ENCODE data around the gene ONECUT2. TPM values are rescaled to one million over a fixed set of nuclear protein-coding genes. Genes with fewer than 3 reads are reported as not detected.
"Not testable (repeated sequence)": the region's sequence is repeated elsewhere in the genome, so short reads cannot be mapped to it uniquely, and the experiment has no call there.

Gene ONECUT2
- total RNA-seq, 1 experiment from 2014 or later: under 0.01 TPM

DNA sequence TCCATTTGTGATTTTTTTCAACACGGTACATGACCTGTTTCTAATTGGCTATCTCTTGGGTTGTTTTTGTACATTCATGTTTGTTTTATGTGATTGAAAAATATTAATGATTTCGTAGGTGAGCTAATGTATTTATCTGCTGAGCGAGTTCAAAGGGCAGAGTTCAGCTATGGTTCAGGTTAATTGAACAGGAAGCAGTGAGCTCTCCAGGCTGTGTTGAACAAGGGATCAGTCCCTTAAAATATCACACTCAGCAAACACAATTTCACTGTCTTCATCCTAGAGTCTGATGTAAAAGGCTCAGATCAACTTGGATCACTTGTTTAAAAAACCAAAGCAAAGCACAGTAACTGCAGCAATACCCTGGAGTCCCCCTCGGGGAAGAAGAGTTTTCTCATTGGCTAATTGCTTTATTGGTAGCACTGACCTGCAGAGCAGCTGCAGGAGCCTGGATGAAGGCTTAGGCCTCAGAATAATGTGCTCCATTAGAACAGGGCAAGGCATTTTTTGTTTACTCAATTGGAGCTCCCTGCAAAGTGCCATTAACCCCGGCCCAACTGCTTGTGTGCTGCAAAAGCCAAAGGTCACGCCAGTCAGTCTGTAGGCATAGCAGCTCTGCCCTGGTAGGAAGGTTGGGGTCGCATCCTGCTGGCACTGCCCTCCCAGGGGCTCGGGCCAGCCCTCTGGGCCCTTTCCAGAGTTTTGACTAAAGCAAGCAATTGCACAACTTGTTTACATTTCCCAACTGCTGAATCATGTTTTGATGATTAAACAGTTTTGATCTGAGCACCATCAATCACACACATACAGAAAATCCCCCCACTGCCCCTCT lies 10.5 kb downstream of the ONECUT2 start:
- no peak for DNase-seq (ENCODE audit: low read depth)

DNA sequence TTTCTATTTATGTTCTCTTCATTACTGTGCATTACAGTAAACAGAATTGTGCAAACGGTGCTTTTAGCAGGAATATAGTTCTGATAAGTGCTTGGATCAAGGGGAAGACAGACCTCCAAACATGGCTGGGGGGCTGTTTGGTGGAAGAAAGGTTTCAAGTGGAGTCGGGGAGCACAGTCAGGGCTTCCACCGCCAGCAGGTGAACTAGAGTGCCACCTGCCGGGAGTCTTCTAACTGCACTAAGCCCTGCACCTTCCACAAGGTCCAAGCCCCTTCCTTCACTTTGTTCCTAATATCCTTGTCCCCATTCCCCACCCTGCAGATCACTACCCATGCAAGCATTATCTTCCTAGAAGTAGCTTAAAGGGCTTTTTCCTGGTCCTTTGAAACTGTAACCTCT lies 11.1 kb downstream of the ONECUT2 start:
- no peak for DNase-seq (ENCODE audit: low read depth)

DNA sequence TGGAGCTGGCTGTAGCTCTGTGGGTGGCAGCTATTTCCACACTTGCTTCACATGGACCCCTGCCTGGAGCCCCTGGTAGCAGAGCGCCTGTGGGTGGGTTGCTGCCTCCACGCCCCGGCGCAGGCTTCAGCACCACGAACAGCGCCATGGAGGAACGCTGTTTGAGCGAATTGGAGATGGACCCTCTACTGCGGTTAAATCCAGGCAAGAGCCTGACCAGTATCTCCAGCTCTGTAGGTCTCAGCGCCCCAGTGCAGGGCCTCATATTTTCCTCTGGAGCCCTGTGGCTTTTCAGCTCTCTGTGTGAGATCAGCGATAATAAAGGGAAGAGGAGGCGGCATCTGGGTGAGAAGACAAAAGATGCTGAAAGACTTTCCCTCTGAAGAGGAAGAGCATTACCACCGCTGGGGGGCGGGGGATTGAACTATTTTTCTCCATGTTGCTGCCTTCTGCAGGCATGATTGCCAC lies 12.0 kb downstream of the ONECUT2 start:
- DNase-seq (ENCODE audit: low read depth): peak; percentile 28

DNA sequence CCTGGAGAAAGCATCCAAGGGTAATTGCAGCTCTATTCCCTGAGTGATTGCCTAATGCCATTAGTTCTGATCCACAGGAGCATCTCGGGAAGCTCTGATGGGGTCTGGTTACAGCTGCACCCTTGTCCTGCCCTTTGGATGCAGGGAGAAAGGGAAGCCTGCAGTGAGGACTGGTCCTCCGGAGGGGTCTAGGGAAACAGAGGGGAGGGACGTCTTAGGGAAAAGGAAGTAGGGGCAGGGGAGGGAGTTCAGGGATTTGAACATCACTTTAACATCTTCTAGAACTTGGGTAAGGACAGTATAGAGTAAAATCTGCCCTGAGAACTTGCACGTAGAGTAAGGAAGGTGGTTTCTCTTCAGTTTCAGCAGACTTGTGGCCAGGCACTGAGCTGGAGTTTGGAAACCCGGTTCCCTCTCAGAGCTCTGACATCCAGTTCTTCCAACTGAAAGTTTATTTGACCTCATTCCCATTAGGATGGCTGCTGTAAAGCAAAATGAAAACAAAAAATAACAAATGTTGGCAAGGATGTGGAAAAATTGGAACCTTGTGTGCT lies 20.5 kb downstream of the ONECUT2 start:
- DNase-seq (ENCODE audit: low read depth): no peak

DNA sequence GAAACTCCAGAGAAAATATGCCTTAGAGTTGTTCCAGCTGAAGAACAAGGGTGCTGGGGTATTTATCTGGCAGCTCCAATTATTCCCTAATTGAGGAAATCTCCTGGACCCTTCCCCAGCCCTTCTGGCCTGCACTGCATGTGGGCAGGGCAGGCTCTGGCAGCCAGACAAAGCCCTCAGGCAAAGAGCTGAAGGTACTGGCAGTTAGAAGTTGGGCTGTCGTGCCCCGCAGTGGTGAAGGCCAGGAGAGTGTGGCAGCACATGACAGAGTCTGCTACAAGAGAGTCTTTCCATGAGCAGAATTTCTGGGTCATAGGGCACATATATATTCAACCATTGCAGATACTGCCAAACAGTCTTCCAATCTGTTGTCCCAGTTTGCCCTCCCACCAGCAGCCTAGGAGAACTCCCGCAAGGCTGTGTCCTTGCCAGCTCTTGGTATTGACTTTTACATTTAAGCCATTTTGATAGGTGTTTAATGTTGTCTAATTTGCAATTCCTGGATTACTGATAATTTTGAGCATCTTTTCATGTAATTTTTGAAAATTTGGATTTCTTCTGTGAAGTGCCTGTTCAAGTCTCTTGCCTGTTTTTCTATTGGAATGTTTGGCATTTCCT lies 26.6 kb downstream of the ONECUT2 start:
- DNase-seq (ENCODE audit: low read depth): no peak

DNA sequence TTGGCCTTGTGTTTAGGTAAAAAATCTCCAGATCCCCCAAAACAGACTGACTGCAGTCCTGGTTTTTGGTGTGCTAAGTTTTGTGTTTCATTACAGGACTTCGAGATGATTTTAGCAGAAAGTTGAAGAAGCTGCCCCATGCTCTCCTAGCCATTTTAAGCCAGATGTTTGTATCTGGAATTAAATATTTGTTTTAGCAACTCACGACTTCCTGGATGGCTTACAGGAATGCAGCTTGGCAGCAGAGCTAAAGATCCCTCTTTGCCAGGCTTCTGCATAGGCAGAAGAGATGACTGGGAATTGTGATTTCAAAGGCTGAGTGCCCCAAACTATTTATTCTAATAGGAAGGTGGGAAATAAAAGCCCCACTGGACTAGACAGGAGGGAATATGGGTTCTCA lies 31.1 kb downstream of the ONECUT2 start:
- DNase-seq (ENCODE audit: low read depth): no peak

DNA sequence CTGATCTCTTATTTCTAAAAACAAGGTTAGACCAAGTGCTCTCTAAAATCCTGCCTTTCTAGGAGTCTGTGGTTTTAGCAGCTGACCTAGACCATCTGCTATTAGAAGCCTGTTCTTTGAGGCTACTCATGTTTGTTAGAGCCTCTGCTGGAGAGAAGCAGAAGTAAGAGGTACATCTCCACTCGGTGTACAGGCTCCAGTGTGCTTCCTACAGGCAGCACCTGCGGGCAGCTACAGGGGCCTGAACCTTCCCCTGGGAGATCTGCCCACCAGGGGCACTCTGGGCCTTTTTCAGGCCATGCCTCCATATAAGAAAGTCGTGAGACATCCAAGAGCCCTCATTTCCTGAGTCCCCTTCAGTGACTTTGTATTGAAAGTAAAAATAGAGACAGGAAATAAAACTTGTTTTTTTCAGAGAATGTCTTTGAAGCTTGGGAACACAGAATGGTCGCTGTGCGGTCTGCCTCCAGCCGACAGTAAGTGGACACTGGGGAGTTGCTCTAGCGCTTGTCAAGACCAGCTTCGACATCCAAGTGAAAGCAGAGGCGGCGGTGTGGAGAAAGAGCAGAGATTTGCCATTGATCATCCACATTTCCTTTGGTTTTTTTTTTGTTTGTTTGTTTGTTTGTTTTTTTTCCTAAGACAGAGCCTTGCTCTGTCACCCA lies 31.7 kb downstream of the ONECUT2 start:
- DNase-seq (ENCODE audit: low read depth): peak; percentile 1

DNA sequence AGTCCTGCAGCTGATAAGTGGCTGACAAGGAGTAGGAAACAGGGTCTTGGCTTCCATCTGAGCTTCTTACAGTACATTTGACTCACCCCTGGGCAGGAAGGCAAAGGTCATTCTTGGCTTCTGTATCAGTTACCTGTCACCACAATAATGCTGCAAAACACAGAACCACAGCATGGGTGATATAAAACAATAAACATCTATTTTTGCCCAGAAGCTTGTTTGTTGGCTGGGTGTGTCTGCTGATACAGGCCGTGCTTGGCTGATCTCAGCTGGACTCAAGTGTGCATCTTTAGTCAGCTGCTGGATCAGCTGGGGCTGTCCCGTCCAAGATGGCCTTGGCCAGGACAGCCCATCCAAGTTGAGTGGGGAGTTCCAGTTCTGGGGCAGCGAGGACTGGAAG lies 34.7 kb downstream of the ONECUT2 start:
- peak; percentile 6 for DNase-seq (ENCODE audit: low read depth)

DNA sequence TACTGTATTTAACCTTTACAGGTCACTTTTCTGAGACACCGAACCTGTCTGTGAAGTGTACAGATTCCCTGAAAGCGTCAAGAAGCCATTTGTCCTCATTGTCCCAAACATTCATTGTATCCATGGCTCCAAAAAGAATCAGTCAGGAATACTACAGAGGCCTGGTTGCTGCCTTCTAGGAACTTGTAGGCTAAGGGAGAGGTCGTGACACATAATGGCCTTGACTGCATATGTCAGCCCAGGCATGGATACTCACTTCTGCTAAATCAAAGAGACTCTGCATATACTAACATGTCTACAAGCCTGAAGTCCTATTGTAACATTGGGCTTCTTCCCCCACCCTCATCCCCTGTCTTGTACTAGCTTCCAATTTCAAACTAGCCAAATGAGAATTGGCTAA lies 40.2 kb downstream of the ONECUT2 start:
- DNase-seq (ENCODE audit: low read depth): no peak

DNA sequence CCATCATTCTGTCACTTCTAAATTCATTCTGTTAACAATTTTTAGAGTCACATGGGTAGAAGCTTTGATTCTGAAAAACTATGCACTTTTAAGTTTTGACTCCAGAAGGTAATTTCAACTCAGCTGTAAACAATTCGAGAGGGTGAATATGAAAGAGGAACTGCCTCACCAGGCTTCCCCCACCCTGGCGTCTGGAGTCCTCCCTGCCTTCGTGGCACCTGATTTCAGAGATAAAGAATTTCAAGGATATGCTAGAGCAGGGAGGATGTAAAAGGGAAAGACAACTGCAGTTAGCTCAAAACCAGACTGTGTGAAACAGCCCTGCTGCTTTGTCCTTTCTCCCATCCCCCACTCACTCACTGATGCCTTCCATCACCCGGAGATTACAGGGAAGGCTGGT lies 40.7 kb downstream of the ONECUT2 start:
- no peak for DNase-seq (ENCODE audit: low read depth)

DNA sequence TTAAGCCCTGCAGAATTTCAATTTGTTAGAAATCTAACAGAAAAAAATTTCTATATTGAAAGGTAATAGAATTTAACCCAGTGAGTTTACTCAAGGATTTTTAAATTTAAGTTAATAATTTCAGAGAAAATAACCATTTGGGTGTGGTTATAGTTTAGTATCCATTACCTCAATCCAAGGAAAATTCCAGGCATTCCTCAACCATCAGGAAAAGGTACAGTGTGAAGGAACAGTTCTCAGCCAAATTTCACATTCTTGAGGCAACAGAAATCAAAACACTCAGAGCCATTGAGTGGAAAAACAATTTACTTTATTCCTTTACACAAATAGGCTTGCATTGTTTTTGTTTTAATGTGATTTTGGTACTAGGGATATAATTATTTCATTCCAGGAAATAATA lies 45.6 kb downstream of the ONECUT2 start:
- DNase-seq (ENCODE audit: low read depth): no peak

DNA sequence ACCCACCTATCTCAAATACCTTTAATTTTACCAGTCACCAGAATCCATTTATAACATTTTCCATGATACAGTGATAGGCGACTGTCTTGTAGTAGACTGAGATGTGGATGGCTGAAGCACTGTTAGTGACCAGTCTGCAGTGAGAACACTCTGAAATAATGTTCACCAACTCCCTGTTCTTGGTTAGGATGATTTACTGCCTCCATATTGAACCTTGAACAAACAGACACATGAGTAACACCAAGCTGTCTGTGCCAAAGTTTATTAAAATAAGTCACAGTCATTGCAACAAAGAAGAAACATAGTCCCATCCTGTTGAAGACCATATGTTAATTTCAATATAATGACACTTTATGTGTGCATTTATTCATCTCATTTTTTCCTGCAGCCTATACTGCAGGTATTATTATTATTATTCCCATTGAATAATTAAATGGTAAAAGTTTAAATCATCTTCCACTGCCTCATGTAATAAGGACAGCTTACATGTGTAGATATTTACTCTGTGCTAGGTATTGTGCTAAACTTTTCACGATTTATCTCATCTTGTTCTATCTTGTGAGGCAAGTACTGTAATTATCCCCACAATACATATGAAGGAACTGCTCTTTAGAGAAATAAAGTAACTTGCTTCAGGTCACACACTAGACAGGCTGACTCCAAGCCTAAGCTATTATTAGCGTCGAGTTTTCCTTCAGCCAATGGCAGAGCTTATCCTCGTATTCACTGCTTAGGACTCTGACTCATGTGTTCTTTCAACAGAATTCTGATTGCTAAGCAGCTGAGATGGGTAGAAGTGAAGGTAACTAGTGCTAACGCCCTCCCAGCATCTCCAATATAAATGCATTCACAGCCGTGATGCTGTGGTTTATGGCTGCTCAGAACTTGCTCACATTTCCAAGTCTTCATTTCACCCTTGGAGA lies 62.5 kb downstream of the ONECUT2 start:
- DNase-seq (ENCODE audit: low read depth): peak; percentile 53

DNA sequence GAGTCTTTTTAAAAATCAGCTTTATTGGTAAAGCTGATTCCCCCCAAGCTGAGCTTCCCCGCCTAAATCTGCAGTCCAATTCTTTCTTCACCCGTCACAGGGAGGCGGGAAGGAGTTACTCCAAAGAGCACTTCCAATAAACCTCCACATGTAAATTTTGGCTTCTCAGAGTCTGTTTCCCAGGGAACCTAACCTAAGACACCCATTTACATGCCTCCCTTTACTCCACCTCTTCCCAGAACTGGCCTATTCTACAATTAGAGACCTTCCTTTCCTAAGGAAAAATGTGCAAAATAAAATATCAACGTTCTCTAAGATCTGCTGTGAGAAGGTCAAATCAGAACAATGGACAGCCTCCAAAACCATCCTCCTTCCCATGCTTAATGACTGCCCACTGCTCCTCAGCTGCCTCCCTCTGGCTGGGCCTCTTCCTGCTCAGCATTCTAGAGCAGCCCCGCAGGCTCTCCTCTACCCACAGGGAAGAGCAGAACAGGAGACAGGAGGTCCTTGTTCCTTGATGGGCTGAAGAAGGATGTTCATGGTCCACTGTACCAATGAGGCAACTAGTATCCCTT lies 63.6 kb downstream of the ONECUT2 start:
- no peak for DNase-seq (ENCODE audit: low read depth)

DNA sequence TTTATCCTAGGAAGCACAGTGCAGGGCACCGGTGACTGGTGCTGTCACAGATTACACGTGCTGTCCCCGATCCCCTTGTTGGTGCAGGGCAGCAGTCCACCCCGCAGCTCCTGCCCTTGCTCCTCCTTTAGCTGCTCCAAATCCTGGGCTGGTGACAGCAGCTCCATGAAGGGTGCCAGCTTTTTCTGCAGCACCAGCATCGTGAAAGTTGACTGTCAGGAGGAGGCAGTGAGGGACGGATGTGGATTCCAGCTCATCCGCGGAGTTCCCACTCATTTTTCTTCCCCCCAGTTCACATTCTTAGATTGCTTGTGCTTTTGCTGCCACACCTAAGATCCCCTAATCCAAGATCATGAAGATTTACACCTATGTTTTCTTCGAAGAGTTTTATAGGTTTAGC lies 67.5 kb downstream of the ONECUT2 start:
- no peak for DNase-seq (ENCODE audit: low read depth)

DNA sequence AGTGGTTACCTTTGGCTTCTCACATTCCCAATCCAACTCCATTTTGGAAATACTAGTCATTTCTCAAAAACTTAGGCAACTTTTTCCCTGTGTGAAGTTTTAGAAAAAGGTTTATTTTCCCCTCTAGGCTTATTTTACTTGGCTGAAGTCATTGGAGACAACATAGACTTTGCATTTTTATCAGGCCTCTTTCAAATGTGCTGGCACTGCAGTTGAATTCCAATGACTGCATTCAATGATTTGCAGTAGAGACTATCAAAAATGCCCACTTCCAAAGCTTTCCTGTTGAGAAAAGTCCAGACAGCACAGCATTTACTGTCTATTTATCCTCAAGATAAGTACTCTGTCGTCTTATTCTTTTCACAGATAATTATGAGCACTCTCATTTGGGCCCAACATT lies 70.1 kb downstream of the ONECUT2 start:
- DNase-seq (ENCODE audit: low read depth): no peak

DNA sequence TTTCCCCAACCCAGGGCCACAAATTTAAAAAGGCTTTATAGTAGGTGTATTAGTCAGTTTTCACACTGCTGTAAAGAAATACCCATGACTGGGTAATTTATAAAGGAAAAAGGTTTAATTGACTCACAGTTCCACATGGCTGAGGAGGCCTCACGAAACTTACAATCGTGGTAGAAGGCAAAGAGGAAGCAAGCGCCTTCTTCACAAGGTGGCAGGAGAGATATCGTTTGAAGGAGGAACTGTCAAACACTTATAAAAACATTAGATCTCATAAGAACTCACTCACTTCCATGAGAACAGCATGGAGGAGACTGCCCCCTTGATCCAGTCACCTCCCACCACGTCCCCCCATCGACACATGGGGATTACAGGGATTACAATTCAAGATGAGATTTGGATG lies 80.9 kb downstream of the ONECUT2 start:
- no peak for DNase-seq (ENCODE audit: low read depth)

DNA sequence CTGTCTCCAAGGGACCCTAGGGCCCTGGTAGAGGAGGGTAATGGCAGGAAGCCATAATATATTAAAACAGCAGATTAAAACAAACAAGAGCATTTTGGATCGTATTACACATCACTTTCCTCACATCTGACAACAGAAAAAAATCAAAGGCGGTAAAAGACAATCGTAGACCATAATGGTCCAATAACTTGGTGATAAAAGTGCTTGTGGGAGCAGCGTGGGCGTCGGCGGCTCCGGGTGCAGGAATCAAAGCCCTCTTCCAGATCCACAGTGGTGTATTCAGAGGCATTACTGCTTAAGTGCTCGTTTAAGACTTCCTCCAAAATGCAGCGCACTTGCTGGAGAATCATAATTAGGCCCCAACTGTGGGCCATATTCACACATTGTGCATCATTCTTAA lies 83.4 kb downstream of the ONECUT2 start:
- DNase-seq (ENCODE audit: low read depth): no peak

DNA sequence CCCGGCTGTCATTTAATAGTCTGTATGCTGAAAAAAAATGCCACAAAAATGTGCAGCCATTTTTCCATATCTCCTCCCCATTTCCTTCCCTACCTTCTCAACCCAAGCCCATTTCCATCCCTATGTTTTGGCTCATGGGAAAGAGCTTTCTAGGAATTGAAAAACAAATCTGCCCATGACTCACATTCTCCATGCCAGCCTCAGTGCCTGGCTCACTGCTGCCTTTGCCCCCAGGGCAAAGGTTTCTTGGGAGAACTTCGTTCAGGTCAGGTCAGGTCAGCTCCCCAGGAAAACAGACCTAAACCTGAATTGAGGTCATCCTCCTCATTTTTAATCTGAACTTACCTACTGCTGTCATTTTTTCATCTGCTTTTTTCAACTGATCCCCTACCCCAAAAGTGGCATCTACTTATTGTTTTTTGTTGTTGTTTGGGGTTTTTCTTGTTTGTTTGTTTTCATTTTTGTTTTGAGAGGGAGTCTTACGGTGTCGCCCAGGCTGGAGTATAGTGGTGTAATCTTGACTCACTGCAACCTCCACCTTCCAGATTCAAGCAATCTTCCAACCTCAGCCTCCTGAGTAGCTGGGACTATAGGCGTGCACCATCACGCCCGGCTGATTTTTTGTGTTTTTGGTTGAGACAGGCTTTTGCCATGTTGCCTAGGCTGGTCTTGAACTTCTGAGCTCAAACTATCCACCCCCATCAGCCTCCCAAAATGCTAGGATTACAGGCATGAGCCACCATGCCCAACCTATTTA lies 84.7 kb downstream of the ONECUT2 start:
- no peak for DNase-seq (ENCODE audit: low read depth)

DNA sequence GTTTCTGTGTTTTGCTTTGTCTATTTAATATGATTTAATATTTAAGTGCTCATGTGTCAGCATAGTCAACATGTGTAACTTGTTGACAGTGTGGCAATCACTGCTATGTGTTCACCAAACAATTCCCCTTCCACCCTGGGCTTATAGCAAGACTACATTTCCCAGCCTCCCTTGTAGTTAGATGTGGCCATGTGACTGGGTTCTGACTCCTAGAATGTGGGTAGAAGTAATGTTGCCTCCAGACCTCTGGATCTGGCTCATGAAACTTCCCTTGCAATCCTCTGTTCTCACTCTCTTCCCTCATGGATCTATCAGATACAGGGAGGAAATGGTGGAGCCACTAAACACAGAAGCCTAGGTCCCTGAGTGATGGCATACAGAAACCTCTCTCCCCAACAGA lies 87.2 kb downstream of the ONECUT2 start:
- not testable (repeated sequence) for DNase-seq (ENCODE audit: low read depth)
